ENCODE data around the gene SLC25A22.

SLC25A22 gene

GRCh38 chr11:836274-836673 is 38.2 kb upstream of the SLC25A22 start:
- DNase-seq, result no peak
- in situ Hi-C loops (cut with HindIII; ENCODE audit: low pct_ligation_motif_present, low pct_unique_long_range_greater_than_20kb, low sequenced_read_pairs), result no loop called here

GRCh38 chr11:834371-835316 is 36.6 kb upstream of the SLC25A22 start:
- in situ Hi-C loops (cut with HindIII; ENCODE audit: low pct_ligation_motif_present, low pct_unique_long_range_greater_than_20kb, low sequenced_read_pairs), result no loop called here
- peak; percentile 93 for DNase-seq

- in situ Hi-C loops (cut with HindIII; ENCODE audit: low pct_ligation_motif_present, low pct_unique_long_range_greater_than_20kb, low sequenced_read_pairs), result no loop called here
- no peak for DNase-seq
These were observed 35.8 kb upstream of the SLC25A22 start for GRCh38 chr11:833849-834311.

DNA sequence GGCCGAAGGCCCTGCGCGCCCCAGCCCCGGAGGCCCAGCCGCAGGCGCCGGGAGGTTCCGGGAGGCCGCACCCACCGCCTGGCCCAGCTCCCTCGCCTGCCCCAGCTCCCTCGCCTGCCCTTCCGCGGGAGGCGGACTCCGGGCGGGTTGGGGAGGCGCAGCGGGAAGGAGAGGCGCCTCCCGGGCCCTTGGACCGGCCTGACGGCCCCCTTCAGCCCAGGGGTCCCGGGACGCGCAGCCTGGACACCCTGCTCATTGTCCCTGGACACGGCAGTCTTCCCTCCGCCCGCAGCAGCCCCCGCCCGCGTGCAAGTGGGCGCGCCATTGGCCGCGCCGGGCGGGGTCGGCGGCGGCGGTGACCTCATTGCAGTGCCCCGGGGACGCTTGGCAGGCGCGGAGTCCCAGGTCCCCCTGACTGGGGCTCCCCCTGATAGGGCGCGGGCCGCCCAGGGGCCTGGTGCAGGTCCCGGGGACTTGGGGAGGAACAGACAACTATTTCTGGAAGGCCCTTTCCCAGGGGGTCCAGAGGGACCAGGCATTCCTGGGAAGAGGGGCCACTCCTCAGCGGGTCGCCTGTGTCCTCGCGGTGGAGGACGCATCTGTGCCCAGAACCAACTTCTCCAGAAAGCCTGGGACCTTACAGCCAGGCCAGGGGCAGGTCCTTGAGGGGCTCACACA is 35.2 kb upstream of the SLC25A22 start:
- DNase-seq, result no peak

GRCh38 chr11:832529-833113 is 34.5 kb upstream of the SLC25A22 start, which contains the start of gene CD151:
Gene CD151, plus strand, starts transcription at chr11:832952. Its CDS starts 3,118 bp downstream, at chr11:836070.
- DNase-seq, result peak; percentile 65
- in situ Hi-C loops (cut with HindIII; ENCODE audit: low pct_ligation_motif_present, low pct_unique_long_range_greater_than_20kb, low sequenced_read_pairs), result no loop called here

More for the DNA sequence above, 35.2 kb upstream of the SLC25A22 start:
- in situ Hi-C loops (cut with HindIII; ENCODE audit: low pct_ligation_motif_present, low pct_unique_long_range_greater_than_20kb, low sequenced_read_pairs), result no loop called here

DNA sequence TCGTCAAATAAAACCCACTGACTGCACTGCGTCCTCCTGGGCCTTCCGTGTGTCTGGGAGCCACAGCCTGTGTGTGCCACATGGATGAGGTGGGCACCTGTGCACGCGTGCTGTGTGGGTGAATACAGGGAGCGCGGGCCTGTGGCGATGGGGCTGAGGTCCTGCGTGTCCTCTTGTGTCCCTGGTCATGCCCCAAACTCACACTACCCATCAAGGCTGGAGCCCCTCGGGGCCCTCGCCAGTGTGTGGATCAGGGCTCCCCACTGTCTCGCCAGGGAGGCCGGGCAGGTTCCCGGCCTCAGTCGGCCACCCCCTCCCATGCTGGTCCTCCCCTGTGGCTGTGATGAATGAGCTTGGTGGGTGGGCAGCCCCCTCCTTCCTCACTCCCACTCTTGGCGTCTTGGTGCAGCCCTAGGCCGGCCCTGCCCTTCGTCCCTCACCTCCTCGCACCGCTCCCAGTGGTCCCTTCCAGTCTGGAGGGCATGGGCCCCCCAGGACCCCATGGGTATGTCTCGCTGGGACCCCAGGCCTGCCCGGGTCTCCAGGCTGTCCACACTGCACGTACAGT is 34.0 kb upstream of the SLC25A22 start:
- no peak for DNase-seq
- in situ Hi-C loops (cut with HindIII; ENCODE audit: low pct_ligation_motif_present, low pct_unique_long_range_greater_than_20kb, low sequenced_read_pairs), result no loop called here

- in situ Hi-C loops (cut with HindIII; ENCODE audit: low pct_ligation_motif_present, low pct_unique_long_range_greater_than_20kb, low sequenced_read_pairs), result no loop called here
- peak; percentile 64 for DNase-seq
These were observed 33.2 kb upstream of the SLC25A22 start for GRCh38 chr11:831118-831864.

DNA sequence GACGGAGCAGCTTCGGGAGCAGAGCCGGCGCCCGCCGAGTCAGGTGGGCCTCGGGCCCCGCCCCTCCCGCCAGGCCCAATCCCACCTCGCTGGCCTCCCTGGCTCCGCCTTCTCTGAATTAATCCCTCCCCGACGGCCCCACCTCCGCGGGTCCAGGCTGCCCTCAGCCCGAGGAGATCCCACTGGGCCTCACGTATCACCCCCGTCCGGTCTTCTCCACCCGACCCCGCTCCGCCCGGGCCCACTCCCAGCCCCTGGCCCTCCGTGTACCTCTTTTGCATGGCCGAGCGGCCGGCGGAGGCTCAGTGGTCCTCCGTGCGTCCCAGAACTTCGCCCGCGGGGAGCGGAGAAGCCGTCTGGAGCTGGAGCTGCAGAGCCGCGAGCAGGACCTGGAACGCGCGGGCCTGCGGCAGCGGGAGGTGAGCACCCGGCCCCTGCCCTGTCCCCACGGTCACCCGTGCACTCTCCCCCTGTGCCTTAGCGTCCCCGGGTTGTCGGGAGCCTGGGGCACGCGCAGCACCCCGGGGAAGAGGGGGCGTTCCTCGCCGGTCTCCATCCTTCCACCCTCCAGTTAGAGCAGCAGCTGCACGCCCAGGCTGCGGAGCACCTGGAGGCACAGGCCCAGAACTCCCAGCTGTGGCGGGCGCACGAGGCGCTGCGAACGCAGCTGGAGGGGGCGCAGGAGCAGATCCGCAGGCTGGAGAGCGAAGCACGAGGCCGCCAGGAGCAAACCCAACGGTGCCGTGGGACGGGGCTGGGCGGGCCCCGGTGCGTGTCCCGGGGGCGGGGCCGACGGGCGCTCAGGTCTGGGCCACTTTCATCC is 32.4 kb upstream of the SLC25A22 start:
- peak; percentile 84 for DNase-seq
- in situ Hi-C loops (cut with HindIII; ENCODE audit: low pct_ligation_motif_present, low pct_unique_long_range_greater_than_20kb, low sequenced_read_pairs), result no loop called here

- no peak for DNase-seq
- in situ Hi-C loops (cut with HindIII; ENCODE audit: low pct_ligation_motif_present, low pct_unique_long_range_greater_than_20kb, low sequenced_read_pairs), result no loop called here
These were observed 31.8 kb upstream of the SLC25A22 start for GRCh38 chr11:829847-830294.

DNA sequence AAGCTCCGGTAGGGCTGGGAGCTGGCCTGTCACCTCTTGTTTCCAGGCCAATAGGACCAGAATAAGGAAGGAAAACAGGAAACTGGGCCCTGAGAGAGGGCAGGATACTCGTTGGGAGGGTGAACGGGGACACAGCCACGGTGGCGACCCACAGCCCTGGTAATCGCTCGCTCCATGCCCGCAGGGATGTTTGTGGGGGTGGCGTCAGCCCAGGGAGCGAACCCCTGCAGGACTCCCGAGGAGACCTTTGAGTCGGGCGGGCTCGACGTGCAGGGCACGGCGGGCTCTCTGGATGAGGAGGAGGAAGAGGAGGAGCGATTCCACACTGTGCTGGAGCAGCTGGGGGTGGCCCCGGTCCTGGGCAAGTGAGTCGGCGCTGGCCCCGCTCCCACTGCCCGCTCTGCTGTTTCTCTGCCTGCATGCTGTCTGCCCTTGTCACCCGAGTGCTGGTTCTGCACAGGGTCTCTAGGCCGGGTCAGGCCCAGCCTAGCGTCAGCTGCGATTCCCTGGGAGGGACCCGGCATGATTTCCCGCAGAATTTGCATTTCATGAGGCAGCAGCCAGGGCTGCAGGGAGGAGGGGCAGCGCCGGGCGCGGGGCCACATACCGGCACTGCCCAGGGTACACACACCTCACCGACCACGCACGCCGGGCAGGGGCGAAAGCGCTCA is 31.2 kb upstream of the SLC25A22 start:
- in situ Hi-C loops (cut with HindIII; ENCODE audit: low pct_ligation_motif_present, low pct_unique_long_range_greater_than_20kb, low sequenced_read_pairs), result no loop called here
- DNase-seq, result no peak

DNA sequence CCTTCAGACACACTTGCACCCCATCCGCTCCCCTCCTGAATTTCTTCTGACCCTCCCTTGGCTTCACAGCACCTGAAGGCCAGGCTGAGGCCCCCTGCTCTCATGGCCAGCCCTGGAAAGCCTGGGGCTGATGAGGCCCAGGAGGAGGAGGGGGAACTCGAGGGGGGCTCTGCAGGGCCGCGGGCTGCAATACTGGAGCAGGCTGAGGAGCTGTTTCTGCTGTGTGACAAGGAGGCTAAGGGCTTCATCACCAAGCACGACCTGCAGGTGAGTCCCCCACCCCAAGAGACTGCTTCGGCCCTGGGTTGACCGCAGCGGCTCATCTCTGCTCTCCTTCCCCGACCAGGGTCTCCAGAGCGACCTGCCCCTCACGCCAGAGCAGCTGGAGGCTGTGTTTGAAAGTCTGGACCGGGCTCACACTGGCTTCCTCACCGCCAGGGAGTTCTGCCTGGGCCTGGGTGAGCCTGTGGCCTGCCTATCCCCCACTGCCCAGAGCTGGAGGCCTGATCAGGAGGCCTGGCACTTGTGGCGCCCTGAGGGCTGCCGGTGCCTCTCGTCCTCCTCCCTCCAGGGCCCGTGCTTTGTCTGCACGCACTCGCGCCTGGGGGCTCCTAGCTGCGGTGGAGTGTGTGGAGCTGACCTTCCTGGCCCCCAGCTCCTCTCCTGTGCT is 30.6 kb upstream of the SLC25A22 start:
- no peak for DNase-seq
- in situ Hi-C loops (cut with HindIII; ENCODE audit: low pct_ligation_motif_present, low pct_unique_long_range_greater_than_20kb, low sequenced_read_pairs), result no loop called here

DNA sequence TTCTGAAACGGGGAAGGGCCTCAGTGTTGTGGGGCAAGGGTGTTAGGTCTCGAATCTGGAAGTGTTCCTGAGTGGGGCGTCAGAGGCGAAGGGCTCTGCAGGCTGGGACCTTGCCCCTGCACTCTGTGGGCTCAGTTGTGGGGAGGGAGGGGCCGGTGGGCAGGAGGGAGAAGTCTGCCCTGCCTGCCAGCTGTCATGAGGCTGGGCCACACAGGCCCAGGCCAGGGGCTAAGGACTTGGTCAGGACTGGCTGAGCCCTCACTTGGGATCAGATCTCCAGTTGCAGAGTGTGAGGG is 29.8 kb upstream of the SLC25A22 start, which contains the start of gene CRACR2B:
Gene CRACR2B, plus strand, starts transcription at position 23 of the 296 bp plus-strand sequence. CDS start 689 bp downstream, outside the sequence.
- in situ Hi-C loops (cut with HindIII; ENCODE audit: low pct_ligation_motif_present, low pct_unique_long_range_greater_than_20kb, low sequenced_read_pairs), result no loop called here
- no peak for DNase-seq

GRCh38 chr11:827146-827896 is 29.2 kb upstream of the SLC25A22 start:
- in situ Hi-C loops (cut with HindIII; ENCODE audit: low pct_ligation_motif_present, low pct_unique_long_range_greater_than_20kb, low sequenced_read_pairs), result no loop called here
- DNase-seq, result no peak

DNA sequence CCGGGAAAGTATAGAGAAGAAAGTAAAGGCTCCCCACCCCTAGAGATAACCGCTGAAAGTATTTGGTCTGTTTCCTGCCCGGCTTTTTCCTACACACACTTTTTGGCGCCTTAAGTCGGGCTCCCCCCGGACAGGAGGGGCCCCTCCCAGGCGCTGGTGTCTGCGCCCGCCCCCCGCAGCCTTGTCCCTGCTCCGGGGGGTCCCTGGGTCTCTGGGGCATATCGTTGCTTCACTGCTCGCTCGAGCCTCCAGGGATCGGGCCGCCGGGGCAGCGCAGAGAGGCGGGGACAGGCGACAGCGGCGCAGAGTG is 28.7 kb upstream of the SLC25A22 start:
- DNase-seq, result no peak
- in situ Hi-C loops (cut with HindIII; ENCODE audit: low pct_ligation_motif_present, low pct_unique_long_range_greater_than_20kb, low sequenced_read_pairs), result no loop called here

DNA sequence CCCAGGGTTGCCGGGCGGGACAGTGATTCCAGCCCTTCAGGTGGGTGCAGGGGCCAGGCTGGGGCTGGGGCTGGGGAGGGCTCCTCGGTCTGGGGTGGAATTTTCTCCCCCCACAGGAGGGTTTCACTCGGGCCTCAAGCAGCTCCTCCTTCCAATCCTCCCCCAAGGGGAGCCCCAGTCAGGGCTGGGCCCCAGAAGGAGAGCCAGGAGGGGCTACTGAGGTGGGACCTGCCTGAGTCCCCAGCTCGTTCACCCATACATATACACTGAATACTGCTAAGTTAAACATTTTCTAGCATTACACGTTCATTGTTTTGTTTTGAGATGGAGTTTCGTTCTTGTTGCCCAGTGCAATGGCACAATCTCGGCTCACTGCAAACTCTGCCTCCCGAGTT is 28.1 kb upstream of the SLC25A22 start:
- in situ Hi-C loops (cut with HindIII; ENCODE audit: low pct_ligation_motif_present, low pct_unique_long_range_greater_than_20kb, low sequenced_read_pairs), result no loop called here

More for the DNA sequence above, 28.1 kb upstream of the SLC25A22 start:
- no peak for DNase-seq

All from ACHN (cell line).